ENCODE data around the gene ZNF609.

The ZNF609 gene

GRCh38 chr15:64596701-64597476, 136.5 kb downstream of the ZNF609 start:
- ATAC-seq, result peak; percentile 88
- TF ChIP-seq TSHZ2 (CRISPR knock-in tag; IDR thresholded peaks at IDR 0.05) (no peak), ISL1 (CRISPR knock-in tag; IDR thresholded peaks at IDR 0.05) (peak; percentile 36; the same call in 1 of the 2 replicates)

DNA sequence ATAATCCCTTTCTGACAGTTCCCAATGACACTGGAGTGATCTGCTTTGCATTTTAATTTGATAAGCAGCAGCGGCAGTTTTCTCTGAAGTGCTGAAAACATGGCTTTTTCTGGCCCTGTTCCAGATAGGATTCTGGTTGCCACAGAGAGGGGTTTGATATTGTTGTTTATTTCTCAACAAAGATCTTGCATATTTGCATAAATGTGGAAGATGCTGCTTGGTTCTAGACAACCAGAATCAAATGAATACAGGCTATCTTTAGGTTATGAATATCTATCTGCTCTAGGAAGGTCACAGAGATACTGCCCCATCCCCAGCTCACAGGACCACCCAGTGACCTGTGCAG, 137.1 kb downstream of the ZNF609 start:
- TF ChIP-seq, protein P1, sequence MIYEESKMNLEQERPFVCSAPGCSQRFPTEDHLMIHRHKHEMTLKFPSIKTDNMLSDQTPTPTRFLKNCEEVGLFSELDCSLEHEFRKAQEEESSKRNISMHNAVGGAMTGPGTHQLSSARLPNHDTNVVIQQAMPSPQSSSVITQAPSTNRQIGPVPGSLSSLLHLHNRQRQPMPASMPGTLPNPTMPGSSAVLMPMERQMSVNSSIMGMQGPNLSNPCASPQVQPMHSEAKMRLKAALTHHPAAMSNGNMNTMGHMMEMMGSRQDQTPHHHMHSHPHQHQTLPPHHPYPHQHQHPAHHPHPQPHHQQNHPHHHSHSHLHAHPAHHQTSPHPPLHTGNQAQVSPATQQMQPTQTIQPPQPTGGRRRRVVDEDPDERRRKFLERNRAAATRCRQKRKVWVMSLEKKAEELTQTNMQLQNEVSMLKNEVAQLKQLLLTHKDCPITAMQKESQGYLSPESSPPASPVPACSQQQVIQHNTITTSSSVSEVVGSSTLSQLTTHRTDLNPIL (CRISPR knock-in tag; IDR thresholded peaks at IDR 0.05; ENCODE audit: low read depth), result no peak
- TF ChIP-seq OSR1 (CRISPR knock-in tag; IDR thresholded peaks at IDR 0.05) (no peak), GLIS3 (CRISPR knock-in tag; IDR thresholded peaks at IDR 0.05) (no peak), TOX (CRISPR knock-in tag; IDR thresholded peaks at IDR 0.05; ENCODE audit: borderline replicate concordance) (no peak), TSHZ2 (CRISPR knock-in tag; IDR thresholded peaks at IDR 0.05) (no peak), RARB (CRISPR knock-in tag; IDR thresholded peaks at IDR 0.05) (no peak), BACH2 (CRISPR knock-in tag; IDR thresholded peaks at IDR 0.05; ENCODE audit: borderline replicate concordance) (no peak), ZNF70 (CRISPR knock-in tag; IDR thresholded peaks at IDR 0.05) (no peak), ISL1 (CRISPR knock-in tag; IDR thresholded peaks at IDR 0.05) (no peak), ESRRG (CRISPR knock-in tag; IDR thresholded peaks at IDR 0.05) (no peak), ZC3H10 (CRISPR knock-in tag; IDR thresholded peaks at IDR 0.05) (no peak), ZFP30 (CRISPR knock-in tag; IDR thresholded peaks at IDR 0.05) (no peak), TCF4 (CRISPR knock-in tag; IDR thresholded peaks at IDR 0.05; ENCODE audit: borderline replicate concordance) (no peak), ZFP3 (CRISPR knock-in tag; IDR thresholded peaks at IDR 0.05) (no peak), SNAI2 (CRISPR knock-in tag; IDR thresholded peaks at IDR 0.05) (no peak)
- TF ChIP-seq, protein P2, sequence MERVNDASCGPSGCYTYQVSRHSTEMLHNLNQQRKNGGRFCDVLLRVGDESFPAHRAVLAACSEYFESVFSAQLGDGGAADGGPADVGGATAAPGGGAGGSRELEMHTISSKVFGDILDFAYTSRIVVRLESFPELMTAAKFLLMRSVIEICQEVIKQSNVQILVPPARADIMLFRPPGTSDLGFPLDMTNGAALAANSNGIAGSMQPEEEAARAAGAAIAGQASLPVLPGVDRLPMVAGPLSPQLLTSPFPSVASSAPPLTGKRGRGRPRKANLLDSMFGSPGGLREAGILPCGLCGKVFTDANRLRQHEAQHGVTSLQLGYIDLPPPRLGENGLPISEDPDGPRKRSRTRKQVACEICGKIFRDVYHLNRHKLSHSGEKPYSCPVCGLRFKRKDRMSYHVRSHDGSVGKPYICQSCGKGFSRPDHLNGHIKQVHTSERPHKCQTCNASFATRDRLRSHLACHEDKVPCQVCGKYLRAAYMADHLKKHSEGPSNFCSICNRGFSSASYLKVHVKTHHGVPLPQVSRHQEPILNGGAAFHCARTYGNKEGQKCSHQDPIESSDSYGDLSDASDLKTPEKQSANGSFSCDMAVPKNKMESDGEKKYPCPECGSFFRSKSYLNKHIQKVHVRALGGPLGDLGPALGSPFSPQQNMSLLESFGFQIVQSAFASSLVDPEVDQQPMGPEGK (CRISPR knock-in tag; IDR thresholded peaks at IDR 0.05; ENCODE audit: borderline replicate concordance), result no peak
- TF ChIP-seq, protein P3, sequence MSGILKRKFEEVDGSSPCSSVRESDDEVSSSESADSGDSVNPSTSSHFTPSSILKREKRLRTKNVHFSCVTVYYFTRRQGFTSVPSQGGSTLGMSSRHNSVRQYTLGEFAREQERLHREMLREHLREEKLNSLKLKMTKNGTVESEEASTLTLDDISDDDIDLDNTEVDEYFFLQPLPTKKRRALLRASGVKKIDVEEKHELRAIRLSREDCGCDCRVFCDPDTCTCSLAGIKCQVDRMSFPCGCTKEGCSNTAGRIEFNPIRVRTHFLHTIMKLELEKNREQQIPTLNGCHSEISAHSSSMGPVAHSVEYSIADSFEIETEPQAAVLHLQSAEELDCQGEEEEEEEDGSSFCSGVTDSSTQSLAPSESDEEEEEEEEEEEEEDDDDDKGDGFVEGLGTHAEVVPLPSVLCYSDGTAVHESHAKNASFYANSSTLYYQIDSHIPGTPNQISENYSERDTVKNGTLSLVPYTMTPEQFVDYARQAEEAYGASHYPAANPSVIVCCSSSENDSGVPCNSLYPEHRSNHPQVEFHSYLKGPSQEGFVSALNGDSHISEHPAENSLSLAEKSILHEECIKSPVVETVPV (CRISPR knock-in tag; IDR thresholded peaks at IDR 0.05), result no peak
- ATAC-seq, result peak; percentile 13; the same call in 2 of the 3 replicates

- no peak for ATAC-seq
- no peak for TF ChIP-seq CSDC2 (CRISPR knock-in tag; IDR thresholded peaks at IDR 0.05)
- TF ChIP-seq, protein P2 (CRISPR knock-in tag; IDR thresholded peaks at IDR 0.05; ENCODE audit: borderline replicate concordance), result no peak
- TF ChIP-seq, protein P1 (CRISPR knock-in tag; IDR thresholded peaks at IDR 0.05; ENCODE audit: low read depth), result no peak
- no peak for TF ChIP-seq ZFP3 (CRISPR knock-in tag; IDR thresholded peaks at IDR 0.05)
- TF ChIP-seq ARNTL (CRISPR knock-in tag; IDR thresholded peaks at IDR 0.05; ENCODE audit: borderline replicate concordance, low read depth), result no peak
- TF ChIP-seq RARB (CRISPR knock-in tag; IDR thresholded peaks at IDR 0.05), result no peak
- no peak for TF ChIP-seq ESRRG (CRISPR knock-in tag; IDR thresholded peaks at IDR 0.05)
- no peak for TF ChIP-seq BACH2 (CRISPR knock-in tag; IDR thresholded peaks at IDR 0.05; ENCODE audit: borderline replicate concordance)
- no peak for TF ChIP-seq GLIS3 (CRISPR knock-in tag; IDR thresholded peaks at IDR 0.05)
- no peak for TF ChIP-seq OSR1 (CRISPR knock-in tag; IDR thresholded peaks at IDR 0.05)
- TF ChIP-seq ZNF8 (CRISPR knock-in tag; IDR thresholded peaks at IDR 0.05), result no peak
- TF ChIP-seq ISL1 (CRISPR knock-in tag; IDR thresholded peaks at IDR 0.05), result no peak
- TF ChIP-seq ZC3H10 (CRISPR knock-in tag; IDR thresholded peaks at IDR 0.05), result no peak
- no peak for TF ChIP-seq TCF4 (CRISPR knock-in tag; IDR thresholded peaks at IDR 0.05; ENCODE audit: borderline replicate concordance)
- TF ChIP-seq ZNF70 (CRISPR knock-in tag; IDR thresholded peaks at IDR 0.05), result no peak
Measured at GRCh38 chr15:64599226-64599625, 138.8 kb downstream of the ZNF609 start.

Measured in SK-N-SH treated with all-trans-retinoic acid at 6 μM for 48 hours (cell line).